Measurements from ENCODE around the gene LYST. TPM values are rescaled to one million over a fixed set of nuclear protein-coding genes. Genes with fewer than 3 reads are reported as not detected.

The LYST gene
- total and polyA plus RNA-seq, 2 of the 4 experiments (the other 2 are of a cell fraction) = 2.2 to 7.2 TPM

GRCh38 chr1:235843461-235843961, 23.2 kb downstream of the LYST start:
- TF ChIP-seq POLR2A (IDR thresholded peaks at IDR 0.05; ENCODE audit: low read depth, low read length) (no peak), CHD1 (IDR thresholded peaks at IDR 0.05; ENCODE audit: low read depth, low read length) (no peak), RFX5 (IDR thresholded peaks at IDR 0.05; ENCODE audit: low read depth, low read length) (no peak), FOS (IDR thresholded peaks at IDR 0.05; ENCODE audit: low read depth, low read length) (no peak), CEBPB (IDR thresholded peaks at IDR 0.05; ENCODE audit: low read depth, low read length) (no peak), NFE2L2 (IDR thresholded peaks at IDR 0.05; ENCODE audit: low read depth, low read length) (no peak), ELK1 (IDR thresholded peaks at IDR 0.05; ENCODE audit: borderline replicate concordance, low read depth, low read length) (no peak), USF2 (IDR thresholded peaks at IDR 0.05; ENCODE audit: low read depth, low read length) (no peak), CTCF (conservative IDR thresholded peaks at IDR 0.05; ENCODE audit: low read depth, low read length) (peak; percentile 64), SMC3 (IDR thresholded peaks at IDR 0.05; ENCODE audit: low read depth, low read length) (peak; percentile 65), RAD21 (IDR thresholded peaks at IDR 0.05; ENCODE audit: low read length) (peak; percentile 72)
- no peak overlapping the region for H2BK15ac ChIP-seq (ENCODE audit: low read depth, low read length)
- no CpG with 5 or more reads among the region's 2 CpGs for WGBS, 2 experiments (ENCODE audit: extremely low coverage in 2 of 2, insufficient read length in 1 of 2)
- H2BK120ac ChIP-seq (ENCODE audit: low read depth, low read length) = no peak overlapping the region
- no peak overlapping the region for H2AK9ac ChIP-seq (replicated peaks; ENCODE audit: low read depth, low read length, poor library complexity)
- no peaks in the 10 kb centered on the region for H3K36me3 ChIP-seq (ENCODE audit: control insufficient read depth, insufficient read depth, low read length)
- no peak overlapping the region for H4K5ac ChIP-seq (ENCODE audit: low read depth, low read length)
- H3K79me1 ChIP-seq (ENCODE audit: low read depth in 1 of 2, low read length in 2 of 2) = peaks cover 5 to 6% of the 10 kb centered on the region in 2 experiments; a peak in 3 of 4 replicates
- no peak overlapping the region for H2AK5ac ChIP-seq (ENCODE audit: low read depth, low read length)
- no peak overlapping the region for H3K14ac ChIP-seq (replicated peaks; ENCODE audit: low read depth, low read length)
- intact Hi-C loops (cut with micrococcal nuclease) = loop anchor here (2.0 to 5.0 kb wide), 2 partner anchors 51 to 331 kb away; no protein-coding TSS in a partner anchor
- H3K4me1 ChIP-seq (ENCODE audit: control insufficient read depth, insufficient read depth, low read length) = no peaks in the 10 kb centered on the region; the same call in 1 of the 2 replicates
- BruUV-seq (replicated peaks) = no TSS peak
- H3K4ac ChIP-seq (ENCODE audit: low read depth, low read length) = no peak overlapping the region
- no peak overlapping the region for H2AFZ ChIP-seq (replicated peaks; ENCODE audit: low read length, poor library complexity)
- no peak overlapping the region for H2BK20ac ChIP-seq (ENCODE audit: low read depth, low read length)
- ChIA-PET CTCF (interaction anchor here (0.5 to 2.2 kb wide), 17 partner anchors 8 to 733 kb away, joined by 3 to 14 read pairs (median 3); no protein-coding TSS in a partner anchor), POLR2A (ENCODE audit: unreplicated experiment) (interaction anchor here (0.6 kb wide), 1 partner anchor 1446 kb away, joined by 5 read pairs; no protein-coding TSS in a partner anchor)
- H3K27me3 ChIP-seq (ENCODE audit: control insufficient read depth, insufficient read depth, low read length) = no peaks in the 10 kb centered on the region
- H3K9me3 ChIP-seq (ENCODE audit: control insufficient read depth, insufficient read depth, low read length) = no peaks in the 10 kb centered on the region
- dilution Hi-C loops (cut with HindIII; ENCODE audit: low sequenced_read_pairs, unreplicated experiment) = no loop called here
- in situ Hi-C loops (cut with MboI; ENCODE audit: low sequenced_read_pairs) = no loop called here
- H3K56ac ChIP-seq (ENCODE audit: extremely low read depth, insufficient read depth, low read length) = no peak overlapping the region
- no peak overlapping the region for H3K18ac ChIP-seq (ENCODE audit: low read depth, low read length)
- no peak overlapping the region for H3K9ac ChIP-seq (ENCODE audit: low read depth, low read length)
- H4K8ac ChIP-seq (ENCODE audit: low read depth in 2 of 2, low read length in 2 of 2) = no peak overlapping the region
- H3K4me3 ChIP-seq (ENCODE audit: insufficient read depth, low read depth, low read length) = no peak overlapping the region
- H3K9me1 ChIP-seq (ENCODE audit: insufficient read depth, low read length) = no peaks in the 10 kb centered on the region
- H3K23ac ChIP-seq (ENCODE audit: low read depth, low read length) = no peak overlapping the region
- DNase-seq (peak; percentile 68), ATAC-seq (ENCODE audit: low read depth) (peak; percentile 96)
- no peak overlapping the region for H4K91ac ChIP-seq (ENCODE audit: insufficient read depth, low read depth, low read length)
- no peaks in the 10 kb centered on the region for H4K20me1 ChIP-seq (ENCODE audit: insufficient read depth, low read length)
- H2BK5ac ChIP-seq (ENCODE audit: low read depth, low read length, poor library complexity, severe bottlenecking) = no peak overlapping the region
- no peak overlapping the region for H3K27ac ChIP-seq (ENCODE audit: insufficient read depth, low read length)
- no peak overlapping the region for H3K4me2 ChIP-seq (ENCODE audit: low read depth, low read length)

Data from IMR-90 (cell line).